ENCODE data around the gene LRRC56. TPM values are rescaled to one million over a fixed set of nuclear protein-coding genes. Genes with fewer than 3 reads are reported as not detected.

The LRRC56 gene
- 1 to 10 TPM; 1.9 to 9.1 TPM for total RNA-seq

GRCh38 chr11:536841-537621, at the start of gene LRRC56:
Gene LRRC56, plus strand, starts transcription at chr11:537527. Its CDS starts 3,158 bp downstream, at chr11:540685.
- peak within 1 kb of the TSS; percentile 22 to 81 for H3K4me3 ChIP-seq

GRCh38 chr11:487571-488021, 49.7 kb upstream of the LRRC56 start:
- Histone ChIP-seq H3K4me3 (no peak overlapping the region), H3K36me3 (no peaks in the 10 kb centered on the region), H3K4me1 (replicated peaks) (no peaks in the 10 kb centered on the region), H3K27me3 (replicated peaks; ENCODE audit: insufficient read depth) (no peaks in the 10 kb centered on the region), H3K9me3 (no peaks in the 10 kb centered on the region), H3K27ac (no peak overlapping the region)
- 88% methylated on average over 22 of the region's 22 CpGs for WGBS
- no peak for DNase-seq (ENCODE audit: low spot score)
- TF ChIP-seq POLR2AphosphoS5 (IDR thresholded peaks at IDR 0.05) (no peak), POLR2A (IDR thresholded peaks at IDR 0.05) (no peak), CTCF (IDR thresholded peaks at IDR 0.05) (no peak)
- intact Hi-C loops (cut with DNase I): no loop called here

More at GRCh38 chr11:536841-537621, at the start of gene LRRC56:
- intact Hi-C loops (cut with DNase I): no loop called here
- DNase-seq (ENCODE audit: low spot score): peak; percentile 89
- peaks cover 4 to 14% of the 10 kb centered on the region in 2 donors for H3K36me3 ChIP-seq
- H3K27ac ChIP-seq: peak within 1 kb of the TSS; percentile 80 to 83
- H3K27me3 ChIP-seq (replicated peaks; ENCODE audit: insufficient read depth): no peaks in the 10 kb centered on the region
- TF ChIP-seq CTCF (IDR thresholded peaks at IDR 0.05) (peak in 1 of 4 experiments; percentile 27), POLR2A (IDR thresholded peaks at IDR 0.05) (peak; percentile 37), POLR2AphosphoS5 (IDR thresholded peaks at IDR 0.05) (peak; percentile 89)
- no peaks in the 10 kb centered on the region for H3K9me3 ChIP-seq
- 4% methylated on average over 90 of the region's 93 CpGs for WGBS
- H3K4me1 ChIP-seq (replicated peaks): peaks cover 23% of the 10 kb centered on the region

- no peak overlapping the region for H3K4me3 ChIP-seq
- WGBS: 95% methylated on average over 19 of the region's 25 CpGs
Measured at GRCh38 chr11:488062-488461, 49.3 kb upstream of the LRRC56 start.

DNA sequence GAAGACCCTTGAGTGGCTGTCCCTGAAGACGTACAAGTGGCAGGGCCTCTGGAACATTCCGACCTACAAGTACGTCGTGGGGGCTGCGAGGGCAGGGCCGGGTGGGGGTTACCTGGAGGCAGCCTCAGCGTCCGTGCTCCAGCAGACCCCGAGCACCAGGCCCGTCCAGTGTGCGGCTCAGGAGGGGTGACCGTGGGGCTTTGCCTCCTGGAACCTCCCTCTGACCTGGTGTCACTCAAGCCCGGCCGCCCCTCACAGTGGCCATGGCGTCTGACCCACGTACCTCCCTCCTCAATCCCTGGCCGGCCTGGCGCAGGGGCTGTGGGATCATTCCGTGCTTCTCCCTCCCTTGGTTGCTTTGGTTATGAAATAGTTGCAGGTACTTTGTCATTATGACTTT, 48.7 kb upstream of the LRRC56 start:
- Histone ChIP-seq H3K4me3 (no peak overlapping the region), H3K36me3 (no peaks in the 10 kb centered on the region), H3K9me3 (no peaks in the 10 kb centered on the region), H3K4me1 (replicated peaks) (no peaks in the 10 kb centered on the region), H3K27ac (no peak overlapping the region), H3K27me3 (replicated peaks; ENCODE audit: insufficient read depth) (no peaks in the 10 kb centered on the region)
- 88% methylated on average over 15 of the region's 19 CpGs for WGBS
- no peak for DNase-seq (ENCODE audit: low spot score)
- intact Hi-C loops (cut with DNase I): no loop called here
- TF ChIP-seq POLR2AphosphoS5 (IDR thresholded peaks at IDR 0.05) (no peak), CTCF (IDR thresholded peaks at IDR 0.05) (no peak), POLR2A (IDR thresholded peaks at IDR 0.05) (no peak)

More at GRCh38 chr11:488062-488461, 49.3 kb upstream of the LRRC56 start:
- no peaks in the 10 kb centered on the region for H3K4me1 ChIP-seq (replicated peaks)
- H3K27ac ChIP-seq: no peak overlapping the region
- H3K9me3 ChIP-seq: no peaks in the 10 kb centered on the region
- no peak for TF ChIP-seq POLR2AphosphoS5 (IDR thresholded peaks at IDR 0.05)
- no peak for TF ChIP-seq POLR2A (IDR thresholded peaks at IDR 0.05)
- no peak for TF ChIP-seq CTCF (IDR thresholded peaks at IDR 0.05)
- H3K36me3 ChIP-seq: no peaks in the 10 kb centered on the region
- intact Hi-C loops (cut with DNase I): no loop called here
- no peak for DNase-seq (ENCODE audit: low spot score)
- no peaks in the 10 kb centered on the region for H3K27me3 ChIP-seq (replicated peaks; ENCODE audit: insufficient read depth)

DNA sequence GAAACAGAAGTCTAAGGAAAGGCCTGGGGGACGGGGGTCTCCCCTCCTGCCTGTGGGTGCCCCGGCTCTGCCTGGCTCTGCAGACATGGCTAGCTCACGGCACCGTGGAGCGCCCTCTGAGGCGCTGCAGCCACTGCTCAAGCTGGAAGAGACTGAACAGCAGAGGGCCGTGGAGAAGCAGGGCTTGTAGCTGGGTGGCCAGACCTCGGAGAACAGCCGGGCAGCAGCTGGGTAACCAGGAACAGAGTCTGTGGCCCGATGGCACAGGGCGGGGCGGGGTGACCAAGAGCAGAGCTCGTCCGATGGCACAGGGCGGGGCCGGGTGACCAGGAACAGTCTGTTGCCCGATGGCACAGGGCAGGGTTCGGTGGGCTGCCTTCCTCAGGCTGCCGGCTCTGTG, 48.3 kb upstream of the LRRC56 start:
- Histone ChIP-seq H3K4me1 (replicated peaks) (no peaks in the 10 kb centered on the region), H3K4me3 (no peak overlapping the region), H3K27me3 (replicated peaks; ENCODE audit: insufficient read depth) (no peaks in the 10 kb centered on the region), H3K27ac (no peak overlapping the region), H3K9me3 (no peaks in the 10 kb centered on the region), H3K36me3 (no peaks in the 10 kb centered on the region)
- intact Hi-C loops (cut with DNase I): no loop called here
- TF ChIP-seq CTCF (IDR thresholded peaks at IDR 0.05) (no peak), POLR2A (IDR thresholded peaks at IDR 0.05) (no peak), POLR2AphosphoS5 (IDR thresholded peaks at IDR 0.05) (no peak)
- DNase-seq (ENCODE audit: low spot score): no peak
- WGBS: 90% methylated on average over 18 of the region's 19 CpGs
